GM19043 (cell line): ENCODE data around the gene SMIM1.

Experiments
- ATAC-seq: cut with Tn5 transposase; IDR thresholded peaks from one replicate; pipeline ENCODE4 v1.9.1; 2021; ENCODE audit warnings: low read depth; ENCODE audit not compliant: unreplicated experiment

Gene SMIM1

GRCh38 chr1:3775490-3776230 is 3.1 kb downstream of the SMIM1 start:
- ATAC-seq = no peak

GRCh38 chr1:3776231-3776961 is 3.8 kb downstream of the SMIM1 start:
- ATAC-seq = no peak

- no peak for ATAC-seq
Measured at GRCh38 chr1:3777078-3777547, 4.6 kb downstream of the SMIM1 start.

GRCh38 chr1:3777647-3778589 is 5.4 kb downstream of the SMIM1 start:
- ATAC-seq = no peak

GRCh38 chr1:3778590-3779264 is 6.2 kb downstream of the SMIM1 start:
- ATAC-seq = no peak

- no peak for ATAC-seq
Measured at GRCh38 chr1:3779265-3779911, 6.8 kb downstream of the SMIM1 start.

GRCh38 chr1:3779912-3780416 is 7.4 kb downstream of the SMIM1 start:
- no peak for ATAC-seq

- no peak for ATAC-seq
Measured at GRCh38 chr1:3780901-3781300, 8.4 kb downstream of the SMIM1 start.

- no peak for ATAC-seq
Measured at GRCh38 chr1:3783651-3784474, 11.3 kb downstream of the SMIM1 start.

GRCh38 chr1:3785045-3785444 is 12.5 kb downstream of the SMIM1 start:
- ATAC-seq = no peak

- ATAC-seq = no peak
Measured at GRCh38 chr1:3785456-3786157, 13.1 kb downstream of the SMIM1 start.

GRCh38 chr1:3786468-3787348 is 14.2 kb downstream of the SMIM1 start:
- no peak for ATAC-seq

GRCh38 chr1:3787349-3787715 is 14.8 kb downstream of the SMIM1 start:
- ATAC-seq = no peak

GRCh38 chr1:3787745-3788605 is 15.4 kb downstream of the SMIM1 start:
- no peak for ATAC-seq

- ATAC-seq = no peak
Measured at GRCh38 chr1:3788756-3789420, 16.3 kb downstream of the SMIM1 start.
